Tracheal epithelial cell (primary cell): ENCODE results near the gene ARMC12. TPM values are rescaled to one million over a fixed set of nuclear protein-coding genes. Genes with fewer than 3 reads are reported as not detected.

Source experiments
- total RNA-seq: library from RNA; depleted of rRNA; stranded (reverse); fragments of >200 nt; gene quantifications from 2 replicates; pipeline ENCODE4 v1.2.1, GENCODE V29; 2014

ARMC12 gene, protein sequence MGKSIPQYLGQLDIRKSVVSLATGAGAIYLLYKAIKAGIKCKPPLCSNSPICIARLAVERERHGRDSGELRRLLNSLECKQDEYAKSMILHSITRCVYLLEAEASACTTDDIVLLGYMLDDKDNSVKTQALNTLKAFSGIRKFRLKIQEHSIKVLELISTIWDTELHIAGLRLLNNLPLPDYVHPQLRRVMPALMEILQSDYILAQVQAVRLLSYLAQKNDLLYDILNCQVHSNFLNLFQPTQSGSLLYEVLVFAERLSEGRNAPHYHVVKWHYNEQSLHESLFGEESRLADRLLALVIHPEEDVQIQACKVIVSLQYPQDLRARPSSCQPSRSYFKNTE
- 0.64 and 1.4 TPM in 2 replicates for total RNA-seq

DNA sequence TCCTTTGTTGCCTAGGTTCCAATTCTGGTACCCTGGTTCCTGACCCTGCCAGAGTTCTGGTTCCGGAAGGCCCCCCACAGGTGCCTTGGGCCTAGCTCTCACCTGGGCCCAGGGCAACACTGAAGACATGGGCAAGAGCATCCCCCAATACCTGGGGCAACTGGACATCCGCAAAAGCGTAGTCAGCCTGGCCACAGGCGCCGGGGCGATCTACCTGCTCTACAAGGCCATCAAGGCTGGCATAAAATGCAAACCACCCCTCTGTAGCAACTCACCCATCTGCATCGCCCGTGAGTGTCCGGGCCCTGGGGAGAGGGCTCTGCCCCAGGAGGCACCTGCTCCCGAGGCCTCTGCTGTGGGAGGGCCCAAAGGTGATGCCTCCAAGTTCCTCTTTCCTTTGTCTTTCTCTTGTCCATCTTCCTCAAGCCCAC is at the start of gene ARMC12:
TSS of gene ARMC12 (plus strand) at position 51 of the 431 bp plus-strand sequence. CDS start at position 128, 77 bp downstream.

DNA sequence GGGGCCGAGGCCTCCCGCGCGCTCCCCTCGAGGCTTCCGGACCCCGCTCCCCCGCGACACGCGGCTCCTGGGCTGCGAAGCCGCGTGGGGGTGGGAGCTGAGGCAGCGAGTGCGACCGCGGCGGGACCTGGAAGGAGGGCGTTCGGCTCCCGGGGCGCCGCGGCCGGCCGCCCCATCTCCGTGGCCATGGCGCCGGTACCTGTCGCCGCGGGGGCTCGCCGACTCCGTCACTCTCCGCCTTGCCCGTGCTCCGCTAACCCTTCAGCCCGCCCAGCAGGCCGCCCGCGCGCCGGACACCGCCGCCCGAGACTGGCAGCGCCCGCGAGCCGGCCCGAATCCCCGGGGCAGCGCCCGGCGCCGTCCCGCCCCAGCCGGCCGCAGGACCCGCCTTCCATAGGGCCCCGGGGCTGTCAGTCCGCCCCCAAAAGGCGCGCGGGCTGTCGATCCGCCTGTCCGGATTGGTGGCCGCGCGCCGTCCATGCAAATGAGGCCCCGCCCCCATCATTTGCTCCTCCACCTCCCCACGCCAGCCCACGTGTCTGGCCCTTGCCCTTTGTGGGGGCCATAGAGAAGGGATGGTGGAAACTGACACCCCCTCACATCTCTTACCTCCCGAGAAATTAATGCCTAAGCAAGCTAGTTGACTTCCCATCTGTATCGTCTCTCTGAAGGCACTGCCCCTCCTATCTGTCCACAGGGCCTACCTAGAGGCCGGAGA is 48.1 kb upstream of the ARMC12 start, which contains the start of gene FKBP5:
TSS of gene FKBP5 (minus strand) at position 311 of the 718 bp plus-strand sequence. CDS start 46,091 bp downstream, outside the sequence.

DNA sequence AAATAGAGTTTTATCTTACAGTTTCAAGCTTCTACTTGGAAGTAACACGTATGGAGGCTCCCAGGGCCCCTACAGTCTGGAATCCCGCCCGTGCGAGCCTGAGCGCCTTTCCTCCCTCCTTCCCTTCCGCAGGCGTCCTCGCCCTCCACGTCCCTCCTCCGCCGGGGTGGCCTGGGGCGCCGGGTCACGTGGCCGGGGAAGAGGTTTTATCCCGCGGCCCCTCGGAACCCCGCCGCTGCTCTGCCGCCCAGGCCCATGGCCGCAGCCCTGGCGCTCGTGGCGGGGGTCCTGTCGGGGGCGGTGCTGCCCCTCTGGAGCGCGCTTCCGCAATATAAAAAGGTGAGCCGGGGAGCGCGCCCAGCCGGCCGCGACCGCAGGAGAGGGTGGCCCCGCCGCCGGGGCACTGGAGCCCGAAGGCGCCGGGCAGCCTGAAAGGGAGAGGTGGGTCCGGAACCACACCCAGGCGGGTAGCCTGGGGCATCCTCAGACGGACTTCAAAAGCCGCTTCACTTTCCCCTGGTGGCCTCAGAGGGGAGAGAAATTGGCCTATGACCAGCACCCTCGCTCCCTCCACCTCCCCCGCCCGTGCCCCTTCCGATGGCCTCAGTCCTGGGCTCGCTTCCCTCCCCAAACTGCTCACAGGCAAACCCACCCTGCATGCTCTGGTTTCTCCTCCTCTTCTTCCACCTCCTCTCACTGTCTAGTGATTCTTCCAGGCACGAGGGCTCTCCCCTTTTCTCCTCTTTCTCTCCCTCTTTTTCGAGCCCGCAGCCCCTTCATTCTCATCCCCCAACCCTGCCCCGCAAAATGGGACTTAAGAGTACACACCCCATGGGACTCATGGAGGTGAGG is 39.8 kb downstream of the ARMC12 start, which contains the start of gene CLPSL2:
TSS of gene CLPSL2 (plus strand) at position 235 of the 852 bp plus-strand sequence. CDS start at position 256, 21 bp downstream.

DNA sequence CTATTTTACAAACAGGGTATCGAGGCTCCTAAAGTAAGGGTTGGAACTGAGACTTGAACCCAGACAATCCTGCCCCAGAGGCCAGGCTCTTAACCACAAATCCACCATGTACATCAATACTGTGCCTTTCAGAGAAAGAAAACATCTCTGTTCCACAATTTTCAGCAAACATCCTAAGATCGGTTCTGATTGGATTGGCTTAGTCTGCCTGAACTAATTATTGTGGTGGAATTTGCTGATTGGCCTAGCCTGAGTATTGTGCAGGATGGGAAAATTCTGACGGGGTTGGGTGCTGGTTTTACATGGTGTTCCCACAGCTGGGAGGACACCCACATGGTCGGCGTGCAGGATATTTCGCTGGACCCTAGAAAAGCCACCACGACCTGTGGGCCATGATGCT is 43.9 kb downstream of the ARMC12 start, which contains the start of gene CLPSL1:
TSS of gene CLPSL1 (plus strand) at position 301 of the 400 bp plus-strand sequence. CDS start at position 393, 92 bp downstream.

Other genes starting within 250 kb of the ARMC12 start
- gene TEAD3, start 240.0 kb upstream of the ARMC12 start, total RNA-seq, result 4.8 and 9.6 TPM in 2 replicates
- gene TULP1, start 224.1 kb upstream of the ARMC12 start, total RNA-seq, result not detected in 2 replicates
- 20.0 and 65.2 TPM in 2 replicates for gene FKBP5, start 48.1 kb upstream of the ARMC12 start, total RNA-seq
- not detected in 2 replicates for gene CLPSL2, start 39.6 kb downstream of the ARMC12 start, total RNA-seq
- gene CLPSL1, start 44.0 kb downstream of the ARMC12 start, total RNA-seq, result not detected in 2 replicates
- gene CLPS, start 60.3 kb downstream of the ARMC12 start, total RNA-seq, result not detected in 2 replicates
- not detected in 2 replicates for gene LHFPL5, start 68.3 kb downstream of the ARMC12 start, total RNA-seq
- gene SRPK1, start 184.1 kb downstream of the ARMC12 start, total RNA-seq, result 70.1 and 102 TPM in 2 replicates